HG02938 (cell line): ENCODE data around the gene UBXN10.

Experiments
- ATAC-seq: cut with Tn5 transposase; IDR thresholded peaks from one replicate; pipeline ENCODE4 v1.9.1; 2021; ENCODE audit warnings: mild to moderate bottlenecking, moderate library complexity; ENCODE audit not compliant: unreplicated experiment

The UBXN10 gene

DNA sequence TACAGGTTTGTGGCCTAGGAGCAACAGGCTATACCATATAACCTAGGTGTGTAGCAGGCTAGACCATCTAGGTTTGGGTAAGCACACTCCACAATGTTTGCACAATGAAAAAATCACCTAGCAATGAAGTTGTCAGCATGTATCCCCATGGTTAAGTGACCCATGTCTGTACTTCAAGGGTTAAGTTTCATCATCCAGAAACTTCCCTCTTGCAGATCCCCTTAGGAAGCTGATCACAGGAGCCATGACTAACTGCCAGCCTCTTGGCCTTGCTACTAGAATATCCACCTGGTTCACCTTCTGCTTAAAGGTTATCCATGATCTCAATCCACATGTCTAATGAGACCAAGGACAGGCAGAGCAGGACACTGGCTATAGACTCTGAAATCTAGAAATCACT lies 3.5 kb upstream of the UBXN10 start:
- no peak for ATAC-seq

DNA sequence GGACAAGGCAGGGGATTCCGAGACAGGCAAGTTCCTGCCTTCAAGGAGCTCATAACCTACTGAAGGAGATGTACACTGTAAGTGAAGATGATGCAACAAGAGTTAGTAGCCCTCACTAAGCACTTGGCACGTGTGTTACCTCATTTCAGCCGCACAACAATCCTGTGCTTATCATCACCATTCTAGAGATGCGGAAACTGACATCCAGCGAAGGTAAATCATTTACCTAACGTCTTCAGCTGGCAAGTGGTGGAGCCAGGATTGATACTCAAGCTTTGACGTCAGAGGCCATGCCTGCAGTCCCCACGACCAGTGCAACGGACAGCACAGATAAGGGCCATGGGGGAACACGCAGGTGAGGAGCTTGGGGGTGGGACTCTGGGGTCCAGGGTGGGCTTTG lies 2.9 kb upstream of the UBXN10 start:
- ATAC-seq = no peak

DNA sequence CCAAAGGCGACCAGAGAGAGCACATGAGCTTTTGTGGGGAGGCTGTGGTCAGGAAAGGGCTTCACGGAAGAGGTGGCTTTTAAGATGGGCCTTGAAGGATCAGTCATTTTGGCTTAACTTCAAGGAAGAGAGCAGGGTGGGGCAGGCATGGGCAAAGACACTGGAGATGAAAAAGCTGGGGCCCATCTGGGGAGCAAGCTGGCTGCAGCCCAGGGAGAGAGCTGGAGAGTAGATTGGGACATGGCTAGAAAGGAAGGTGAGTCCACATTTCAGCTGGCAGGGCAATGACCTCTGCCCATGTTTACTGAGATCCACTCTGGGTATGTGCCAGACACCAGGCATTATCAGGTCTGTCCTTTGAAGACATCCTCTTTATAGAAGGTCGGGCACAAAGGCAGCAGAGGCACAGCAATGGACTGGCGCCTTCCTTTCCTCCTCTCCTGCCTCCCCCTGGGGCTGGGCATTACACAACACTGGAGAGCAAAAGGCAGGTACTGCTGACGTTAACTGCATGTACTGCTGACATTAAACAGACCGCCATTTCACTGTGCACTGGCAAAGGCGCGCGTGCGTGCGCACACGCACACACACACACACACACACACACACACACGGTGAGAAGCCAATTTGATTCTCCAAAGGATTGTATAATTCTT lies 2.2 kb upstream of the UBXN10 start:
- ATAC-seq = no peak

DNA sequence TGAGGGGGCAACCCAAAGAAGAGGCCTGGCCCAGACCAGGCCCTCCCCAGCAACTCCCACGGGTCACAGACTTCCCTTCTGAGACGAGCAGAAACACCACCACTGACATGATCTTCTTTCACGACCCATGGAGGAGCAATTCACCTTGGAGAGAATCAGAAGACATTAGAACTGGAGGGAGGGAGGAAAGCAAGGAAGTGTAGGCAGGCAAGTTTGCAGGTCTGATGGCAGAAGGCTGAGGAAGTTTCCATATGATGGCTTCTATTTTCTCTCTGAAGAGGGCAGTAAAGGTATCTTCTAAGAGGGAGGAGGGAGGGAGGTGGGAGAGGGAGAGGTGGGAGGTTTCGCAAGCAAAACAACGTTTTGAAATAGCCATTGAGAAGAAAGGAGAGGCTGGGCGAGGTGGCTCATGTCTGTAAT lies 1.4 kb upstream of the UBXN10 start:
- ATAC-seq = no peak

DNA sequence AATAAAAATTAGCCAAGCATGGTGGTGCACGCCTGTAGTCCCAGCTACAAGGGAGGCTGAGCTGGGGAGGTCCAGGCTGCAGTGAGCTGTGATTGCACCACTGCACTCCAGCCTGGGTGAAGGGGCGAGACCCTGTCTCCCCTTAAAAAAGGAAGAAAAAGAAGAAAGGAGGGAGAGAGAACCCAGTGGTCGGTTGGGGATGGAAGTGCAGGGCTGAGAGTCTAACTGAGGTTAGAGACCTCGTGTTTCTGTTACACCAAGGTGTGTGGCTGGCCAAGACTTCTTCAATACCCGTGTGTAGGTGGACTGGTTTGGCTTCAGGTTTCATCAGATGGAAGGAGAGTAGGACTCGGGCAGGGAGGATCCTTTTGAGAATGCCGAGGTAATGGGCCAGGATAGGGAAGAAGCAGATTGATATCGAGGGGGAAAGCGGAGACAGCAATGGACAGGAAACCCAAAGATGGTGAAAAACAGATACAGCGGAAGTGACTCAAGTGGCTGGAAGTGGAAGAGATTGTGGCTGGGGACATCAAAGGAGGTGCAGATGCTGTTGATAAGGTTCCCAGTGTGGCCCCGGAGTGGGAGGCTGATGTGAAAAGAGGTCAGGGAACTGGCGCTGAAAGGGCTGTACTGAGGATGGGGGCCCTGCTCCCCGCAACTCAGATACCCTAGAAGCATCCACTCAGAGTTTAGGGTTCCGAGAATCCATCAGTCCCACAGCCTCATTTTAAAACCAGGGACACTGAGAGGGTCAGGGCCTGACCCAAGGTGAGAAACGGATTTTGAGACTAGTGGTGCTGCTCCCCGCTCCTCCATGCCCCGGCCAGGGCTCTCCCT lies 681 bp upstream of the UBXN10 start:
- ATAC-seq = no peak

DNA sequence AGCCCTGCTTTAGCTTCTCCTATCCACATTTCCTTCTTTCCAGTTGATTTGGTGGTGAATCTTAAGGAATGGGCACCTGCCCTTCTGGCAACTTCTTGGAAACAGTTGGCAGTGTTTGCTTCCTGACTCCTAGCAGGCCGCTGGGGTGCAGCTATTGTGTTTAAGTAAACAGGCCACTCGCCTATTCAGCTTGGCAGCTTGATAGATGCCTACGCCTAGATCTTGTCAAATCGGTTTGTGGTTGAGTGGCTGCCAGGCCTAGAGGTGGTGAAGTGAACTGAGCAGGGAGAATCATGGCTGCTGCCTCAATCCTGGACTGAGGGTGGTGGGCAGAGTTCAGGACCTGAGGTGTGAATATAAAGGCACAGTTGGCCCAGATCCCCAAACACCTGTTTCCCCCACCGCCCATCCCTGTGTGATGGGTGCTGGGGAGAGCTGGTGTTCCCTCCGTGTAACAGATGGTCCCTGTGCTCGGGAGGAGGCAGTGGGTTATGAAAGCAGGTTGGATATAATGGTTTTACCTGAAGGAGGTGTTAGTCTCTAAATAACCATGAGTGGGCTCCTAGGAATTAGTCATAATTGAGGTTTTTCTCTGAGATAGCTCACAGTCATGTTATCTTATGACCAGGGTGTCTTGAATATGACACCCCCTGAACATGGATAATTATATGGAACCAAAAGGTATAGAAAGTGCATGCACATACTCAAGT lies 1.4 kb downstream of the UBXN10 start:
- no peak for ATAC-seq

DNA sequence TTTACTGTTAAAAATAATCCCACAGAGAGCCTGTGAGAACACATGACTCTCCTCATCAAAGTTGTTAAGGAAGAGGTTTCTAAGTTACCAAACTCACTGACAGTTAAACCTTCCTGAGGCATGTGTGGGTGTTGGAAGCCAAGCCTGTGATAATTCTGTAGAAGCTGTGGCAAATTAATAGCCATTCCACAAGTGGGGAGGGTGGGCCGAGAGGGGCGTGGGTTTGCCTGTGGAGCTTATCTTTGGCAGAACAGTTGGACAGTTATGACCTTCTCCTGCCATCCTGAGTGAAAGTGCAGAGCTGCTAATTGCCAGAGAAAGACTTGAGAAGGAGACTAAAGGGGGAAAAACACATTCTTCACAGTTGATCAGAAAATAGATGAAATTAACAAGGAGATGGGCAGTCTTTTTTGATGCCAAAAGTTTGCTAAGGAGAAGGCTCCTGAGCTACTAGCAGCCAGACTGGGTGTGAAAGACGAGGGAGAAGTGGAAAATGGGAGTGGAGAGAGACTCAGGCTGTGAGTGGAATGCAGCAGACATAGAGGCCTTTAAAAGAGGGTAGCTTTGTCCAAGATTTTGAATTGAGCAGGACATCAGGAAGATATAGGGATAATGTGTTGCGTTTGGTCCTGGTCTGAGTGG lies 2.0 kb downstream of the UBXN10 start:
- no peak for ATAC-seq

DNA sequence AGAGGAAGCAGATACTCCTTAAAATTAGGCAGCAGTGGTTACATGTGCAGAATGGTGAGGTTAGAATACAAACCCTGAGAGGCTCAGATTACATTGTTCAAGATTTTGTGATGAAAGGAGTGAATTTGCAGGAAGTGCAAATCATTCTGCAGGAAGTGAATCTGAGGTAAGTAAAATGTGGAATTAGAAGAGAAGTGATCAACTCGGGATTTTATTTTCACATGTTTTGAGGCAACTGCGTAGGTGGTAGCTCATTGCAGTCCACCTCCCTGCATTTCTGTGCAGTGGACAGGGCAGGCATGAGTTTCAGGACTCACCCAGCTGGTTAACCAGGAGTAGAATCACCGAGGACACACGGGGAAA lies 2.5 kb downstream of the UBXN10 start:
- no peak for ATAC-seq

DNA sequence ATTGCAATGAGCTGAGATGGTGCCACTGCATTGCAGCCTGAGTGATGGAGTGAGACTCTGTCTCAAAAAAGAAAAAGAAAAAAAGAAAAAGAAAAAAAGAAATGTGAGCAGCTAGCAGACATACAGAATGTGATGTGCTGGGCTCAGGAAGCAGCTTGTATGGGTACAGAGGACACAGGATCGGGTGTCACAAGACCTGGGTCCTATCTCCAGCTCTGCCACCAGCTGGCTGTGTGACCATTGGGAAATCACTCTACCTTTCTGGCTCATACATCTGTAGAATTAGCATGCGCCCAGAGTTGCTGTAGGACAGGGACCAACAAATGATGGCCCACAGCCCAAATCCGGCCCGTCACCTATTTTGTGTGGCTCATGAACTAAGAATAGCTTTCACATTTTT lies 3.8 kb downstream of the UBXN10 start:
- no peak for ATAC-seq

DNA sequence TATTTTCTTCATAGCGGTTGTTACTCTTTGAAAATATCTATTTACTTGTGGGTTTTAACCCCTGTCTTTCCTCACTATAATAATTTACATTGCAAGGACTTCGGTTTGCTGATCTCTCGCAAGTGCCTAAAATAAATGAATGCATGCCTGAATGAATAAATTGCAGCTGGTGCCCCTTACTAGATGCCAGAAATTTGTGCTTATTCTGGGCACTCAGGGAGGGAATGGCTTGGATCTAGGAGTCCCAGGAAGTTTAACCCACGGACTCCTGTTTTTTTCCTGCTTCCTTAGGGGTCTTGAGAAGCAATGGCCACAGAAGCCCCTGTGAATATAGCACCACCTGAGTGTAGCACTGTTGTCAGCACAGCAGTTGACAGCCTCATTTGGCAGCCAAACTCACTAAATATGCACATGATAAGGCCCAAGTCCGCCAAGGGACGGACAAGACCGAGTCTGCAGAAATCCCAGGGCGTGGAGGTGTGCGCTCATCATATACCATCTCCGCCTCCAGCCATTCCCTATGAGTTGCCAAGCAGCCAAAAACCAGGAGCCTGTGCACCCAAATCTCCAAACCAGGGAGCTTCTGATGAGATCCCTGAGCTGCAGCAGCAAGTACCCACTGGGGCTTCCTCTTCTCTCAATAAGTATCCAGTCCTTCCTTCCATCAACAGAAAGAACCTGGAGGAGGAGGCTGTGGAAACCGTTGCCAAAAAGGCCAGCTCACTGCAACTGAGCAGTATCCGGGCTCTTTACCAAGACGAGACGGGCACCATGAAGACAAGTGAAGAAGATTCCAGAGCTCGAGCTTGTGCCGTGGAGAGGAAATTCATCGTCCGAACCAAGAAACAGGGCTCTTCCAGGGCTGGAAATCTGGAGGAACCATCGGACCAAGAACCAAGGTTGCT lies 4.6 kb downstream of the UBXN10 start:
- ATAC-seq = no peak

DNA sequence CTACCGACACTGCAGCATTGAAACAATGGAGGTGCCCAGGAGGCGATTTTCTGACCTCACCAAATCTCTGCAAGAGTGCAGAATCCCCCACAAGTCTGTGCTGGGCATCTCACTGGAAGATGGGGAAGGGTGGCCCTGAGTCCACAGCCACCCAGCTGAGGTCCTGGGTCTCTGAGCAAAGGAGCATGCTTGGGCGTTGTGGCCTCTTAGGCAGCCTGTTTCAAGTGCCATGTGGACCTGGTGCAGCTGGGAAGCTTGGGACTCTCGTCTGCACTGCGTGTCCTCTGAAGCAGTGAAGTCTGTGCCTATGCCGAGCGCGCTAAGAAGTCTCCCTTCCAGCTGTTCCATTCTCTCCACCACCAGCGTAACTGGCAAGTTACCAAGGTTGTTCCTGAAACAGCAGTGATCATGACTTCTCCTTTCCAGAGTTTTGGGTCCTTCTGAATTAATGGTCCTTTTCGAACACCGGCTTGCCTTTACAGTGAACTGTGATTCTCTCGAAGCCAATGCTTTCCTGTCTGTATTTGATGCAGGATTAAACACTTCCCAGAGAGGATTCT lies 5.5 kb downstream of the UBXN10 start:
- no peak for ATAC-seq

DNA sequence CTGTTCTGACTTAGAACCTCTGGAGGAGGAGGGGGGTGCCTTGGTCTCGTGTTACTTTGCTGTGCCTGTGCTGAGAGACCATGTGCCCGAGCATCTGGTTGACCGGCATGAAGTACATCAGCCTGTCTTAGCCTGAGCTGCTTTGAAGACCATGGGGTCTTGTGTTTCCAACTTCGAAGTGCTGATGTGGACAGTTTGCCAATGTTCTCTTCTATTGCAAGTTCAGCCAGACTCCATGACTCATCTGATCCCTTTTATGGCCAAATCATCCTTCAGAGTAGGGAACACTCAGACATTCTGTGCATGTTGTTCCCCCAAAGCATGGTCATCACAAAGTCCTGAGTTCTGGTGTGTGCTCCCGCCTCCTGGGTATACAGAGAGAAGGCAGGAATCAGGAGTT lies 6.5 kb downstream of the UBXN10 start:
- ATAC-seq = no peak

DNA sequence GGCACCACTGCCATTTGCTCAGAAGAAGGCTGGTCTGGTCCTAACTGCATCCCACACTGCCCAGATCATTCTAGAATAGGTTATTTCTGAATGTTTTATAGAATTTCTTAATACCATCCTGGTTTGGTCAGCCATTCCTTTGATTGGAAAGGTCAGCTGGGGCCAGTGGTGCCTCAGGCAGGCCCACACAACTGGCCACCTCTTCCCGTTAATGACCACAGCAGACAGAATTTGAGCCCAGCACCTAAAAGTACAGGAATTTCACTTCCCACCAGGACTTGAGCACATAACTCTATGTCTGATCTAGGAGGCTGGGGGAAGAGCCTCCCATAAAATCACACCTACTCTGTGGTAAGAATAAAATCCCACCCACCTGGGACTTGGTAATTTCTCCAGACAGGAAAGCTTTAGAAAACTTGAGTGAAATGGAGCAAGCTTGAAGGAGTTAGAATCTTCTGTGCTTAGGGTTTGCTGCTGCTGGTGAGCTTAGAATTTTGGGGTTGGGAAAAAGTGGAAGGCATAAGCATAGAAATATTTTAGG lies 7.0 kb downstream of the UBXN10 start:
- ATAC-seq = no peak

DNA sequence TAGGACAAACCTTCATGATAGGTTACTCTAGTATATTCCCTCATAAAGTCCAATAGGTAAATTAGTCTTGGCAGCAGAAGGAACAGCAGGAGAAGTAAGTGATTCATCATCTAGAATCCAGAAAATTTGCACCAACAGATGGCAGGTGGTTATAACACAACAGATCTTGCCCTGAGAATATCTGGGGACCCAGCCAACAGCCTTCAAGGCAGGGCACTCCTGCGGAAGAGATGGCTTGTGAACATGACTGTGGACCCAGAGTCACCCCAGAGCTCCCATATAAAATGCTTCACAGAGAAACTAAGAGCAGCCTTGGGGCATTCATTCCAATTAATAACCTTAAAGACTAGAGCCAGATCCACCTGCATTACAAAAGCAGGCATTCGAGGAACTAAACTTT lies 8.3 kb downstream of the UBXN10 start:
- ATAC-seq = no peak

DNA sequence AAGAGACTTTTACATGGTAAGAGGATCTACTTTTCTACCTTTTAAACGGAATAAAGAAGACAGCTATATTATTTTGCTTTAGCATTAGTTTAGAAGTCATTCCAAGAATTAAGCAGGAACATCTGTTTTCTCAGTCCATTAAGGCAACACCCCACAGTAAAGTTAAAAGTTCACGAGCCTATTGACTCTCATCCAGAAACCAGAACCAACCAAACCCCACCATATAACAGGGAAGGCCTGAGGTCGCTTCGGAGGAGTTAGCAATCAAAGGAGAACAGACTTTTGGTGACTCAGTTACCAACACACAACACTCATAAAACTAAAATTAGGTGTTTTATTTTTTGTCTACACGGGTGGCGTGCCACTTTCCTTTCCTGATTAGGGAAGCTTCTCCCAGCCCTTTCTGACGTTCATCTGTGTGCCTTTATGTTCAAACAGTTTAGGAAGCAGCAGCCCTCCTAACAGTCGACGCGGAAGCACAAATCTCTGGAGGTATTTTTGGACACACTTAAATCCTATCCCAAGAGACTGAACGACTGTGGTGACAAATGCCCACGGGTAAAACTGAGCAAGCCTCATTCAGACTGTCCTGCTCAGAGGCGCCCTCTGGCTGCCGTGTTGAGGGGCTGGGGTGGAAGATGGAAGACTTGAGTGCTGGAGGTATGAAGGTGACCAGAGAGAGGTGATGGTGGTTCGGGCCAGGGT lies 9.0 kb downstream of the UBXN10 start:
- ATAC-seq = no peak

DNA sequence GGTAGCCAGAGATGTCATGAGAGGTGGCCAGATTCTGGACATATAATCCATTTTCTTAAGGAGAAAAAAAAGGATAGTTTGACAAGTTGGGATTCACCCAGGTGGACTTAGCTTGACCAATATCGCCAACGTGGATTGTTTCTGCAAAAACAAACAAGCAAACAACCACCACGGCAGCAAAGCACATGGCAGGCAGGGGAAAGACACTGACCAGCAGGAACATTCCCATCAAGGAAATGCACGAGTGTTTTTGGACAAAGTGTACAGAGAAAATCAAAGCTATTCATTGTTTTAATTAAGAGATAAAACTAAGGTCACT lies 9.5 kb downstream of the UBXN10 start:
- no peak for ATAC-seq

DNA sequence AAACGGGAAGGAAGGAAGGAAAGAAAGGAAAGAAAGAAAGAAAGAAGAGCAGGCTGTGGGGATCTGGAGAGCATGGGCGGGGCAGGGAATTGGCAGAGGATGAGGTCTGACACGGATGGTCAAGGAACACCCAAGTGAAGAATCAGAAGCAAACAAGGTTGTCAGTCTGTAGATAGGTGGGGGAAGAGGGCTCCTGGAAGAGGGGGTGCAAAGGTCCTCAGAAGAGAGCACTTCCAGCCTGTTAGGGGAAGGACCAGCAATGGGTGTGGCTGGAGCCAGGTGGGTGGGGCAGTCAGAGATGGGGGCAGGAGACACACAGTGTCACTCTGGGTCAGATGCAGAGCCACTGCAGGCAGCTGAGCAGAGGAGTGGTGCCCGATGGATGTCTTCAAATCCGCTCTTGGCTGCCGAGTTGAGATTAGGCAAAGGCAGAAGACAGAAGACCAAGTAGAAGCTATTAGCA lies 11.5 kb downstream of the UBXN10 start:
- ATAC-seq = no peak

DNA sequence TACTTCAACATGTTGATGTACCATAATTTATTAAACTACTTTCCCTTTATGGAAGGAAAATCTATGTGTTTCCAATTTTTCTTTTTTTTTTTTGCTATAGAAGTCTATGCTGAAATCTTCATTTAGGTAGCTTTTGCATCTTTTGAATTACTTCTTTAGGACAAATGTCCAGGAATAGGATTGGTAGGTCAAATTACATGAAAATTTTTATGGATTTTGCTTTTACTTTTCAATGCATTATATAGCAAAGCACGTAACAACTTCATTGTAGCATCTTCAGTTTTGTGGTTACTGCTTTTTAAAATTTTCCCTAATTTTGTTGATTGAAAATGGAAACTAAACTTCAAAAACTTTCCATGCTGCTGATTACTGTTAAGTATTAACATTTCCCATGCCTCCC lies 12.4 kb downstream of the UBXN10 start:
- ATAC-seq = no peak

DNA sequence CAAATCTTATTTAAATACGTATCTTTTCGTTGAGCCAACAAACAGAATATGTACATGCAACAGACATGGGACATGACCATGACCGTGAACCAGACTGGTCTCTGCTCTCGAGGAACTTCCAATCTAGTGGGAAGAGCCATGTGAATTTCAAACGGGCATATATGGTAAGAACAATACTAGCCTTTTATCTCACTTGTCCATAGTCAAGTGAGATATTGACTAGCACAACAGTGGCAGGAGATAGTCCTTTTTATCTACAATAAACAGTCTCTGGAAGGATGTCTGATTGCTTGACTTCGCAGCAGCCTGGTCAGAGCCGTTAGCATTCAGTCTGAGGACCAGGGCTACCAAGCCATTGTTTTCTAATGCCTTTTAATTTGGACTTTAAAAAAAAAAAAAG lies 13.0 kb downstream of the UBXN10 start:
- no peak for ATAC-seq
